ENCODE results near the gene STAT6. TPM values are rescaled to one million over a fixed set of nuclear protein-coding genes. Genes with fewer than 3 reads are reported as not detected.
A peak's percentile ranks its signal among the peaks of the same experiment; 100 is the strongest.

STAT6 gene
- total RNA-seq, 1 donor from 2014 or later, result 12.9 TPM

- peaks cover 54% of the 10 kb centered on the region for H3K79me2 ChIP-seq (ENCODE audit: low read depth)
- H3K9me3 Mint-ChIP-seq, result no peaks in the 10 kb centered on the region
- no peak overlapping the region for H3K27ac Mint-ChIP-seq
- H3K9me3 ChIP-seq (ENCODE audit: low read depth), result no peaks in the 10 kb centered on the region
- DNase-seq (ENCODE audit: low spot score), result peak; percentile 73
- peak overlapping the region; percentile 65 for H3K9ac ChIP-seq
- no peak overlapping the region for H2AFZ ChIP-seq (replicated peaks)
- H3K4me3 Mint-ChIP-seq, result peak overlapping the region; percentile 93
- TF ChIP-seq EZH2 (IDR thresholded peaks at IDR 0.05) (no peak), EZH2phosphoT487 (IDR thresholded peaks at IDR 0.05) (no peak), CTCF (IDR thresholded peaks at IDR 0.05) (no peak)
- H3K4me3 ChIP-seq, result peak overlapping the region; percentile 74
- H3K27me3 Mint-ChIP-seq (ENCODE audit: insufficient read depth, low read depth), result peaks cover 14% of the 10 kb centered on the region
- H4K20me1 ChIP-seq (ENCODE audit: low read depth), result peaks cover 44% of the 10 kb centered on the region
- no peaks in the 10 kb centered on the region for H3K36me3 ChIP-seq
- no peaks in the 10 kb centered on the region for H3K36me3 Mint-ChIP-seq
- H3K27ac ChIP-seq, result no peak overlapping the region
- peaks cover 38% of the 10 kb centered on the region for H3K4me1 ChIP-seq
- H3F3A ChIP-seq (ENCODE audit: low read depth), result peaks cover 27% of the 10 kb centered on the region
- peak overlapping the region; percentile 87 for H3K4me2 ChIP-seq
- H3K4me1 Mint-ChIP-seq, result peaks cover 48% of the 10 kb centered on the region
- H3K27me3 ChIP-seq, result no peaks in the 10 kb centered on the region
Measured at GRCh38 chr12:57128519-57129247, 17.5 kb upstream of the STAT6 start.

- Histone ChIP-seq H3K36me3 (no peaks in the 10 kb centered on the region), H3K27ac (no peak within 1 kb of the TSS), H3K4me2 (peak within 1 kb of the TSS; percentile 87), H3F3A (ENCODE audit: low read depth) (peaks cover 27% of the 10 kb centered on the region), H3K27me3 (no peaks in the 10 kb centered on the region), H3K4me1 (peaks cover 33% of the 10 kb centered on the region), H3K4me3 (peak within 1 kb of the TSS; percentile 74), H3K79me2 (ENCODE audit: low read depth) (peaks cover 46% of the 10 kb centered on the region), H3K9ac (peak within 1 kb of the TSS; percentile 65), H4K20me1 (ENCODE audit: low read depth) (peaks cover 36% of the 10 kb centered on the region), H2AFZ (replicated peaks) (peak within 1 kb of the TSS; percentile 69), H3K9me3 (ENCODE audit: low read depth) (no peaks in the 10 kb centered on the region)
- H3K4me1 Mint-ChIP-seq, result peaks cover 40% of the 10 kb centered on the region
- no peaks in the 10 kb centered on the region for H3K9me3 Mint-ChIP-seq
- peak; percentile 91 for DNase-seq (ENCODE audit: low spot score)
- H3K4me3 Mint-ChIP-seq, result peak within 1 kb of the TSS; percentile 93
- H3K27me3 Mint-ChIP-seq (ENCODE audit: insufficient read depth, low read depth), result peaks cover 14% of the 10 kb centered on the region
- no peaks in the 10 kb centered on the region for H3K36me3 Mint-ChIP-seq
- H3K27ac Mint-ChIP-seq, result no peak within 1 kb of the TSS
- TF ChIP-seq EZH2phosphoT487 (IDR thresholded peaks at IDR 0.05) (no peak), EZH2 (IDR thresholded peaks at IDR 0.05) (no peak), CTCF (IDR thresholded peaks at IDR 0.05) (no peak)
Measured at GRCh38 chr12:57127726-57128518, 16.8 kb upstream of the STAT6 start, which contains the start of gene LRP1. TSS of gene LRP1 (plus strand) at chr12:57128483. CDS start at chr12:57128965, 482 bp downstream.

GRCh38 chr12:57127101-57127725, 16.1 kb upstream of the STAT6 start:
- Histone ChIP-seq H3K9me3 (ENCODE audit: low read depth) (no peaks in the 10 kb centered on the region), H3K9ac (no peak overlapping the region), H3K4me1 (peaks cover 26% of the 10 kb centered on the region), H3K4me3 (peak overlapping the region; percentile 74), H3K36me3 (no peaks in the 10 kb centered on the region), H3K4me2 (peak overlapping the region; percentile 87), H3F3A (ENCODE audit: low read depth) (peaks cover 26% of the 10 kb centered on the region), H2AFZ (replicated peaks) (peak overlapping the region; percentile 69), H3K27ac (no peak overlapping the region), H4K20me1 (ENCODE audit: low read depth) (peaks cover 29% of the 10 kb centered on the region), H3K79me2 (ENCODE audit: low read depth) (peaks cover 39% of the 10 kb centered on the region), H3K27me3 (no peaks in the 10 kb centered on the region)
- no peak overlapping the region for H3K27ac Mint-ChIP-seq
- no peak for TF ChIP-seq EZH2 (IDR thresholded peaks at IDR 0.05)
- TF ChIP-seq EZH2phosphoT487 (IDR thresholded peaks at IDR 0.05), result no peak
- TF ChIP-seq CTCF (IDR thresholded peaks at IDR 0.05), result peak; percentile 46
- H3K36me3 Mint-ChIP-seq, result no peaks in the 10 kb centered on the region
- peak; percentile 88 for DNase-seq (ENCODE audit: low spot score)
- peaks cover 33% of the 10 kb centered on the region for H3K4me1 Mint-ChIP-seq
- H3K9me3 Mint-ChIP-seq, result peaks cover 1% of the 10 kb centered on the region
- H3K4me3 Mint-ChIP-seq, result peak overlapping the region; percentile 93
- H3K27me3 Mint-ChIP-seq (ENCODE audit: insufficient read depth, low read depth), result peaks cover 14% of the 10 kb centered on the region

Data from neural progenitor cell (in vitro differentiated cells).